HG03060 (cell line): ENCODE results near the gene NIPAL3.
A peak's percentile ranks its signal among the peaks of the same experiment; 100 is the strongest.

Experiments used
- ATAC-seq: cut with Tn5 transposase; IDR thresholded peaks from one replicate; pipeline ENCODE4 v1.9.1; 2021; ENCODE audit warnings: low read depth, moderate number of reproducible peaks; ENCODE audit not compliant: unreplicated experiment

Gene NIPAL3

DNA sequence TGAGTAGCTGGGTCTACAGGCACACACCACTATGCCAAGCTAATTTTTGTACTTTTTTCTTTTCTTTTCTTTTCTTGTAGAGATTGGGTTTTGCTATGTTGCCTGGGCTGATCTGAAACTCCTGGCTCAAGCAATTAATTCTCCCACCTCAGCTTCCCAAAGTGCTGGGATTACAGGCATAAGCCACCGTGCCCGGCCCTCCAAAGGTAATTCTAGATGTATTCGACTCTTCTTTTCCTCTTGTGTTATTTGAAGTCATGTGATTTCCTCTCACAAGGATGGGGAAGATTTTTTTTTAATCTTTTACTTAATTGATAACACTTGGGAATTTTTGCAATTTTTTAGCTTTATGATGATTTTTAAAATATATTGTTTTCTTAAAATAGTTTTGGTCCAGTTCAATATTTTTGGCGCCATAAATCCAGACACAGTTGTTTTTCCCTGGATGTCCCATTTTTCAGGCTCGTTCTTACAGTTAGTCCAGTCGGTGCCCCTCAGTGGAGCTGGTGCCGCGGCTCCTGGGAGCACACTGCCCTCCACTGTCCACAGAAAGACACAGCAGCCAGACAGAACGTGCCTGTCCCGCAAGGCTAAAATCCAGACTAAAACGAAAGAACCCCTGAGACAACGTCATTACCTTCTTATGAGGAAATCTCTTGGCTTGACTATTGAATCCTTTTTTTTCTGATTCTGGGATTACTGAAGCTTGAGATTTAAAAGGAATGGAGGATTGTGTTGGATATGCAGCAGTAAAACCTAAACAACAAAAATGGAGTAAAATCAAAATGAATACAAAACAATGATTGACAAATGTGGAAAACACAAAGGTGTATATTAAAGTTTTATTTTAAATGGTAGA, 24.4 kb upstream of the NIPAL3 start:
- ATAC-seq: peak; percentile 43

- ATAC-seq: peak; percentile 55
These were observed 23.6 kb upstream of the NIPAL3 start for GRCh38 chr1:24391882-24392603.

DNA sequence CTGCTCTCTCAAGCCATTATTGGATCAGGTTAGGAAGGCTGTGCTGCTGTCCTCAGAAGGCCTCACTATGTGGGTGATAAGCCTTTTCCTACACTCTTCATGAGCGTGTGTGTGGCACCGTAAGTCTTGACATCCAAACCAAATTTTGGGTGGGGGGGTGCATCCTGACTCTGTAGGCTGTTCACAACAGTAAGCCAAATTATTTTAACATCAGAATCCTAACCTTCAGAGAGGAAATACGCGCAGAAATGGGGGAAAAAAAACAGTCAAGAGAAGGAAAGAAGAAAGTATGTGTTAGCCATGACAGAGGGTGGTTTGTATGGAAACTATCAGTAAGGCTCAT, 23.0 kb upstream of the NIPAL3 start:
- no peak for ATAC-seq

GRCh38 chr1:24392982-24393650, 22.5 kb upstream of the NIPAL3 start:
- ATAC-seq: no peak

DNA sequence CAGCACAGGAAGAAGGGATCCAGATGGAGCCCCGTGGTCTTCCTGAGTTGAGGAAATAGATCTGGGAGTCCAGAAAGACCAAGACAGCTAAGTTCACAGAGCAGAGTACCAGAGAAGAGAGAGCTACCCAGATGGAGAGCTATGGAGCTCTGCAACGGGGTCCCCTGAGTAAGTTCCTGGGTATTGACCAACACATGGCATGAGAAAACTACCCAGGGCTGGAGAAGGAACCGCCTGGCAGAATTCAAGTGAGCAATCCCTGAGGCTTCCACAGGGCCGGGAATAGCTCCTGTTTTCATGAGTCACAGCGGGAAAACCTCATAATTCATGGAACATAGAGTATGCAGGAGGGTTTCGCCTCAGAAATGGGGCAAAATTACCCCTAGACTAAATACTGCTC, 21.7 kb upstream of the NIPAL3 start:
- no peak for ATAC-seq

DNA sequence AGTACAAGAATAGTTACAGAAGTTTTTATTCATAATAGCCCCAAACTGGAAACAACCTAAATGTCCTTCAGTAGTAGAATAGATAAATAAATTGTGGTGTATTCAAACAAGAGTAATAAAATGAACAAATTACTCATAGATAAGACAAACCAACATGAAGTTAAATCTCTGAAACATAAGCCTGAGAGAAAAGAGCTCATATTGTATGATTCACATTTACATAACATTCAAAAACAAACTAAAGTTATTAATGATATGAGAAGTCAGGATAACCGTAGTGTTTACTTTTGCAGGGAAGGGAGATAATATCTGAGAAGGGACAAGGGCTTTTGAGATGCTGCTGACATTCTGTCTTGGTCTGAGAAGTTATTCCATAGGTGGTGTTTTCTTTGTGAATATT, 15.5 kb upstream of the NIPAL3 start:
- ATAC-seq: no peak

DNA sequence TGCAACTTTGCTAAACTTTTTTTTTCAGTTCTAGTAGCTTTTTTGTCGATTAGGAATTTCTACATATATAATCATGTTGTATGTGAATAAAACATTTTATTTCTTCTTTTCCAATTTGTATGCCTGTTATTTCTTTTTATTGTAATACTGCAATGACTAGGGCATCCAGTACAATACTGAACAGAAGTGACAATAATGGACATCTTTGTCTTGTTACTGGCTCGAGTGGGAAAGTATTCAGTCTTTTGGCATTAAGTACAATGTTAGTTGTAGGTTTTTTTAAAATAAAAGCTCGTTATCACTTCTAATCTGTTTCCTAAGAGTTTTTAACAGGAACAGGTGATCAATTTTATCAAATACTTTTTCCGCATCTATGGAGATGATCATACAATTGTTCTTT, 11.8 kb upstream of the NIPAL3 start:
- ATAC-seq: no peak

GRCh38 chr1:24406788-24407187, 8.8 kb upstream of the NIPAL3 start:
- ATAC-seq: no peak

- no peak for ATAC-seq
These were observed 6.1 kb upstream of the NIPAL3 start for GRCh38 chr1:24409535-24409934.

- ATAC-seq: no peak
These were observed 4.9 kb upstream of the NIPAL3 start for GRCh38 chr1:24410750-24411149.

DNA sequence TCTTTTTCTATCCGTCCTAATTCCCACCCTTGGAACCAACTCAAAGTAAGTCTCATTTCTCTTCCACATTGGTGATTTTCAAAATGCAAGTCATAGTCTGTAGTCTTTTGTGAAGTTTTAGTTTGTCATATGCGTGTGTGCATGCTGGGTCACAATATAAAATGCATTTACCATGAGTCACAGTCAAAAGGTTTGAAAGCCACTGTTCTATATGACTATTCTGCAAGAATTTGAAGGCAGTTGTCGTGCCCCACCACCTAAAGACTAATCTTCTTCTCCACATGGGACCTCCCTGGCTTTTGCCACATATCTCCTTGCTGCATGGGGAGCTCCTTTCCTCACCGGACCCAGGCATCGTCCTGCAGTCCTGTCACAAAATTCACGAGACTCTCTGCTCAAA, 3.6 kb upstream of the NIPAL3 start:
- ATAC-seq: no peak

DNA sequence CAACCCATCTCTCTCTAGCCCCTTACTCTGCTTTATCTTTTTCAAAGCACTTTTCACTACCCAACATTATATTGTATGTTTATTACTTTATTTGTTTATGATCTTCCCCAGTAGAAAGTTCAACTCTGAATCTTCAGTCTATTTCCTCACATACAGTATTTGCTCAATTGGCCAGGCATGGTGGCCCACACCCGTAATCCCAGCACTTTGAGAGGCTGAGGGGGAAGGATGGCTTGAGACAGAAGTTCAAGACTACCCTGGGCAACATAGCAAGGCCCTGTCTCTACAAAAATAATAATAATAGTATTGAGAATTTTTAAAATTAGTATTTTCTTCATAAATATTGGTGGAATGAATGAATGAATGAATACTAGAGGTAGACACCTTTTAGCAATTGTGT, 3.2 kb upstream of the NIPAL3 start:
- ATAC-seq: no peak

- ATAC-seq: no peak
These were observed 2.0 kb upstream of the NIPAL3 start, which contains the start of gene STPG1 for GRCh38 chr1:24413350-24414163. STPG1 (minus strand) TSS chr1:24413782; CDS start chr1:24401388, 12,394 bp downstream.

DNA sequence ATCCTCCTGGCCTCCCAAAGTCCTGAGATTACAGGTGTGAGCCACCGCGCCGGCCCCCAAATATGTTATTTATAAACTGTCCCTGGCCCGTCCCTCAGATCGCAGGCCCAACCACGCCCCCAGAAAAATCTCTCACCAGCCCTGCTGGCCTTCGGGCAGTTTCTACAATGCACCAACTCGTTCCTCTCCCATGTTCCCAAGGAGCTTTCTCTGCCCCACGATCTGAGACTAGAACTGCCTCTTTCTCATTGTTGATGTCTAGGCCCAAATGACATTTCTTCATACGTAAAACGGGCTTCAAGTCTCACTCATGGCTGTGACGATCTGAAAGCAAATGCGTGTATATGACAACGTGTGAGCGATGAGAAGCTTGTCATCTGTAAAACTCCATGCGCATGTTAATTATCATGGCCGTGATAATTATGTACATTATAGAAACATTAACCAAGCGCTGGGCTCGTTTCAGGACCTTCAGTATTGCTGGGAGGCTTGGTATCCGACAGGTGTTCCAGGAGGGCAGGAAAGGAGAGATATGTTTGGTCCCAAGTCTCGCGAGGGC, 748 bp upstream of the NIPAL3 start:
- ATAC-seq: no peak

GRCh38 chr1:24415910-24416665, 486 bp downstream of the NIPAL3 start:
- ATAC-seq: no peak

GRCh38 chr1:24416666-24417391, 1.2 kb downstream of the NIPAL3 start:
- no peak for ATAC-seq

DNA sequence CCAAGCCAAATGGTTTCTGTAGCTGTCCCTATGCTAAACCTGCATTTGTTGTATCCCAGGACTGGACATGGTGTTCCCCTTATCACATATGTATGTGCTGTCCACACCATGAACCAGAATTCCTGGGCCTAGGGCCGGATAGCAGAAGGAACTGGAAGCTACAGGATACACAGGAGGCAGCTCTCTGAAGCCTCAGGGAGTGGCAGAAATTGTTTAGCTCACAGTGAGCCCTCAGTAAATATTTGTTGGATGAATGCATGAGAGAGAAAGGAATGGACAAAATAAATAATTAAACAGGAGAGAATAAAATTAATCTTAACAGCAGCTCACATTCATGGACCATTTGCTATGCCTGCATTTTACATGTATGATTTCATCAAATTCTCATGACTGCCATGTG, 2.1 kb downstream of the NIPAL3 start:
- ATAC-seq: no peak

DNA sequence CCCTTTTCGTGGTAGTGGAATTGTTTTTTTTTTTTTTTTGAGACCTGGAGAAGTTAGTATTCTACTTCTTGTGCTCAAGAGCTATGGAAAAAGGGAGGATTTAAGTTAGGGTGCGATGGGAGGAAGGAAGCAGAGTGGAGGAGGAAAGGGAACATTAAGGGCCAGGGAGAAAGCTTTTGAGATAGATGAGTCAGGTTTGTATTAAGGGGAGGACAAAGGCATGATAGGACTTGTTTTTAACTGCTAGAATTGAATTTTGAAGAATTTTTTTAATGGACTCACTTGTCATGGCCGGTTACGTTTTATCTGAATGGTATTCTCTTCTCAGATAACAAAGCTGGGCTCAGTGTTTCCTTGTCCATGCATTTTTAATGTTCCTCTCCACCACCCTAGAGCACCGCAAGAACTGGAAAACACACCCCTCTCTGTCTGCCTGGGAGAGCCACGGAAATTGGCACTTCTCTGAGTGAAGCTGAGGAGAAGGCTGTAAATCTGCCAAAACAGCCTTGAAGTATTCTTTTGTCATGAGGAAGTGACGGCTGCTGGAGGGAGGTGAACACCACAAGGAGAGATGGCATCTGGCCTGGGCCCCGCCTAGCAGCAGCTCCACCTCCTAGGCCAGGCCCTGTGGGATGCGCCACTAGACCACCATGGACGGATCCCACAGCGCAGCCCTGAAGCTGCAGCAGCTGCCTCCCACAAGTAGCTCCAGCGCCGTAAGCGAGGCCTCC, 3.5 kb downstream of the NIPAL3 start:
- ATAC-seq: no peak
